Neural cell (in vitro differentiated cells): ENCODE results near the gene SEL1L3. TPM values are rescaled to one million over a fixed set of nuclear protein-coding genes. Genes with fewer than 3 reads are reported as not detected.

Source experiments
- H2AFZ ChIP-seq: fragments of 200-600, 300-800 bp; sonication (generic), shearing (Covaris generic); 2 replicates; pipeline ENCODE4 v1.6.0; 2014; ENCODE audit warnings: low read depth, mild to moderate bottlenecking, antibody characterized with exemption, low read length, moderate library complexity
- H3F3A ChIP-seq: fragments of 200-600 bp; shearing (Covaris generic); 2 replicates; pipeline ENCODE4 v1.6.1; 2016; ENCODE audit warnings: mild to moderate bottlenecking, moderate library complexity, mixed read lengths, antibody characterized with exemption, low read length; ENCODE audit not compliant: insufficient read depth, poor library complexity, severe bottlenecking
- H3K27ac ChIP-seq: fragments of 200-600, 300-800 bp; sonication (generic), shearing (Covaris generic); 2 replicates; pipeline ENCODE4 v1.5.1; 2014; ENCODE audit warnings: mild to moderate bottlenecking, low read length, moderate library complexity
- H3K27me3 ChIP-seq: fragments of 300-800, 200-600 bp; sonication (generic), shearing (Covaris generic); 2 replicates; pipeline ENCODE4 v1.6.0; 2014; ENCODE audit warnings: mild to moderate bottlenecking, low read depth, low read length, moderate library complexity; ENCODE audit not compliant: insufficient read depth
- H3K36me3 ChIP-seq: fragments of 300-800, 200-600 bp; sonication (generic), shearing (Covaris generic); 2 replicates; pipeline ENCODE4 v1.5.1; 2014; ENCODE audit warnings: mild to moderate bottlenecking, antibody characterized with exemption, low read length, moderate library complexity; ENCODE audit not compliant: insufficient read depth
- H3K4me2 ChIP-seq: fragments of 300-800, 200-600 bp; sonication (generic), shearing (Covaris generic); 2 replicates; pipeline ENCODE4 v1.6.0; 2014; ENCODE audit warnings: mild to moderate bottlenecking, low read length
- H3K4me3 ChIP-seq: fragments of 300-800, 200-600 bp; sonication (generic), shearing (Covaris generic); 2 replicates; pipeline ENCODE4 v1.5.1; 2014; ENCODE audit warnings: mild to moderate bottlenecking, low read length, moderate library complexity
- H3K79me2 ChIP-seq: fragments of 200-600 bp; shearing (Covaris generic); replicated peaks from 2 replicates; pipeline ENCODE4 v1.6.0; 2014; ENCODE audit warnings: mild to moderate bottlenecking, low read length, moderate library complexity; ENCODE audit not compliant: insufficient read depth
- H3K9ac ChIP-seq: fragments of 300-800, 200-600 bp; sonication (generic), shearing (Covaris generic); 2 replicates; pipeline ENCODE4 v1.6.1; 2016; ENCODE audit warnings: mild to moderate bottlenecking, low read length, mixed read lengths
- H3K9me2 ChIP-seq: fragments of 200-600 bp; shearing (Covaris generic); 2 replicates; pipeline ENCODE4 v1.6.1; 2016; ENCODE audit warnings: mild to moderate bottlenecking, low read length, mixed read lengths; ENCODE audit not compliant: insufficient read depth
- H3K9me3 ChIP-seq: fragments of 200-600, 300-800 bp; sonication (generic), shearing (Covaris generic); 2 replicates; pipeline ENCODE4 v1.6.1; 2016; ENCODE audit warnings: mild to moderate bottlenecking, mixed run types, low read length, moderate library complexity, mixed read lengths
- H4K20me1 ChIP-seq: fragments of 200-600 bp; shearing (Covaris generic); 2 replicates; pipeline ENCODE4 v1.6.1; 2016; ENCODE audit warnings: mild to moderate bottlenecking, mixed run types; ENCODE audit not compliant: insufficient read depth
- EP300 ChIP-seq: fragments of 450-650 bp; conservative IDR thresholded peaks from 2 replicates; pipeline ENCODE4 v1.6.1; 2014; ENCODE audit warnings: antibody characterized with exemption, mild to moderate bottlenecking, moderate library complexity; ENCODE audit not compliant: poor library complexity, severe bottlenecking
- EZH2 ChIP-seq: fragments of 200-600, 300-800 bp; shearing (Covaris generic), sonication (generic); IDR thresholded peaks from 2 replicates; pipeline ENCODE4 v1.6.1; 2014; ENCODE audit warnings: antibody characterized with exemption, low read length, borderline replicate concordance, mild to moderate bottlenecking; ENCODE audit not compliant: insufficient read depth, poor library complexity, severe bottlenecking
- MXI1 ChIP-seq: fragments of 450-650 bp; conservative IDR thresholded peaks from 2 replicates; pipeline ENCODE4 v1.6.1; 2014; ENCODE audit warnings: antibody characterized with exemption, mild to moderate bottlenecking; ENCODE audit not compliant: poor library complexity, severe bottlenecking
- POLR2AphosphoS5 ChIP-seq: IDR thresholded peaks from 2 replicates; pipeline ENCODE4 v1.6.1; 2012
- RAD21 ChIP-seq: fragments of 450-650 bp; conservative IDR thresholded peaks from 2 replicates; pipeline ENCODE4 v1.6.1; 2014; ENCODE audit warnings: antibody characterized with exemption, mild to moderate bottlenecking, moderate library complexity
- SMC3 ChIP-seq: fragments of 450-650 bp; conservative IDR thresholded peaks from 2 replicates; pipeline ENCODE4 v1.6.1; 2014; ENCODE audit warnings: antibody characterized with exemption, mild to moderate bottlenecking, moderate library complexity; ENCODE audit not compliant: poor library complexity
- TAF1 ChIP-seq: IDR thresholded peaks from 2 replicates; pipeline ENCODE4 v1.6.1; 2012; ENCODE audit warnings: low read depth
- polyA plus RNA-seq: library from polyadenylated mRNA; depleted of rRNA; stranded (reverse); fragments of >200 nt; gene quantifications from 2 replicates; pipeline ENCODE4 v1.2.3, GENCODE V29; 2014
- TF ChIP-seq, protein P1 (sequence below): IDR thresholded peaks from 2 replicates; pipeline ENCODE4 v1.6.1; 2012; ENCODE audit warnings: borderline replicate concordance
- TF ChIP-seq, protein P2 (sequence below): fragments of 450-650 bp; IDR thresholded peaks from 2 replicates; pipeline ENCODE4 v1.5.1; 2014; ENCODE audit warnings: antibody characterized with exemption, mild to moderate bottlenecking, moderate library complexity; ENCODE audit not compliant: poor library complexity, severe bottlenecking

SEL1L3 gene
- polyA plus RNA-seq, 1 donor from 2014 or later: 2.0 TPM

GRCh38 chr4:25872851-25873631 is 10.3 kb upstream of the SEL1L3 start:
- H4K20me1 ChIP-seq: no peaks in the 10 kb centered on the region
- H3K36me3 ChIP-seq: no peaks in the 10 kb centered on the region
- H3K9me2 ChIP-seq: no peaks in the 10 kb centered on the region
- no peaks in the 10 kb centered on the region for H3K27me3 ChIP-seq
- no peaks in the 10 kb centered on the region for H3F3A ChIP-seq
- H3K9me3 ChIP-seq: no peaks in the 10 kb centered on the region
- H3K4me2 ChIP-seq: no peak overlapping the region
- TF ChIP-seq, protein P1, sequence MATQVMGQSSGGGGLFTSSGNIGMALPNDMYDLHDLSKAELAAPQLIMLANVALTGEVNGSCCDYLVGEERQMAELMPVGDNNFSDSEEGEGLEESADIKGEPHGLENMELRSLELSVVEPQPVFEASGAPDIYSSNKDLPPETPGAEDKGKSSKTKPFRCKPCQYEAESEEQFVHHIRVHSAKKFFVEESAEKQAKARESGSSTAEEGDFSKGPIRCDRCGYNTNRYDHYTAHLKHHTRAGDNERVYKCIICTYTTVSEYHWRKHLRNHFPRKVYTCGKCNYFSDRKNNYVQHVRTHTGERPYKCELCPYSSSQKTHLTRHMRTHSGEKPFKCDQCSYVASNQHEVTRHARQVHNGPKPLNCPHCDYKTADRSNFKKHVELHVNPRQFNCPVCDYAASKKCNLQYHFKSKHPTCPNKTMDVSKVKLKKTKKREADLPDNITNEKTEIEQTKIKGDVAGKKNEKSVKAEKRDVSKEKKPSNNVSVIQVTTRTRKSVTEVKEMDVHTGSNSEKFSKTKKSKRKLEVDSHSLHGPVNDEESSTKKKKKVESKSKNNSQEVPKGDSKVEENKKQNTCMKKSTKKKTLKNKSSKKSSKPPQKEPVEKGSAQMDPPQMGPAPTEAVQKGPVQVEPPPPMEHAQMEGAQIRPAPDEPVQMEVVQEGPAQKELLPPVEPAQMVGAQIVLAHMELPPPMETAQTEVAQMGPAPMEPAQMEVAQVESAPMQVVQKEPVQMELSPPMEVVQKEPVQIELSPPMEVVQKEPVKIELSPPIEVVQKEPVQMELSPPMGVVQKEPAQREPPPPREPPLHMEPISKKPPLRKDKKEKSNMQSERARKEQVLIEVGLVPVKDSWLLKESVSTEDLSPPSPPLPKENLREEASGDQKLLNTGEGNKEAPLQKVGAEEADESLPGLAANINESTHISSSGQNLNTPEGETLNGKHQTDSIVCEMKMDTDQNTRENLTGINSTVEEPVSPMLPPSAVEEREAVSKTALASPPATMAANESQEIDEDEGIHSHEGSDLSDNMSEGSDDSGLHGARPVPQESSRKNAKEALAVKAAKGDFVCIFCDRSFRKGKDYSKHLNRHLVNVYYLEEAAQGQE: no peak
- TF ChIP-seq TAF1: no peak
- TF ChIP-seq, protein P2, sequence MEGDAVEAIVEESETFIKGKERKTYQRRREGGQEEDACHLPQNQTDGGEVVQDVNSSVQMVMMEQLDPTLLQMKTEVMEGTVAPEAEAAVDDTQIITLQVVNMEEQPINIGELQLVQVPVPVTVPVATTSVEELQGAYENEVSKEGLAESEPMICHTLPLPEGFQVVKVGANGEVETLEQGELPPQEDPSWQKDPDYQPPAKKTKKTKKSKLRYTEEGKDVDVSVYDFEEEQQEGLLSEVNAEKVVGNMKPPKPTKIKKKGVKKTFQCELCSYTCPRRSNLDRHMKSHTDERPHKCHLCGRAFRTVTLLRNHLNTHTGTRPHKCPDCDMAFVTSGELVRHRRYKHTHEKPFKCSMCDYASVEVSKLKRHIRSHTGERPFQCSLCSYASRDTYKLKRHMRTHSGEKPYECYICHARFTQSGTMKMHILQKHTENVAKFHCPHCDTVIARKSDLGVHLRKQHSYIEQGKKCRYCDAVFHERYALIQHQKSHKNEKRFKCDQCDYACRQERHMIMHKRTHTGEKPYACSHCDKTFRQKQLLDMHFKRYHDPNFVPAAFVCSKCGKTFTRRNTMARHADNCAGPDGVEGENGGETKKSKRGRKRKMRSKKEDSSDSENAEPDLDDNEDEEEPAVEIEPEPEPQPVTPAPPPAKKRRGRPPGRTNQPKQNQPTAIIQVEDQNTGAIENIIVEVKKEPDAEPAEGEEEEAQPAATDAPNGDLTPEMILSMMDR: no peak
- TF ChIP-seq EP300: no peak
- no peak for TF ChIP-seq MXI1
- no peak for TF ChIP-seq SMC3
- TF ChIP-seq EZH2: no peak
- no peak for TF ChIP-seq POLR2AphosphoS5
- TF ChIP-seq RAD21: no peak
- H3K9ac ChIP-seq: no peak overlapping the region
- H3K27ac ChIP-seq: no peak overlapping the region
- no peaks in the 10 kb centered on the region for H3K79me2 ChIP-seq
- no peak overlapping the region for H2AFZ ChIP-seq
- no peak overlapping the region for H3K4me3 ChIP-seq

- H3K27ac ChIP-seq: no peak overlapping the region
- H4K20me1 ChIP-seq: no peaks in the 10 kb centered on the region
- no peak overlapping the region for H3K4me3 ChIP-seq
- no peak overlapping the region for H3K4me2 ChIP-seq
- no peaks in the 10 kb centered on the region for H3K9me3 ChIP-seq
- no peaks in the 10 kb centered on the region for H3K36me3 ChIP-seq
- no peaks in the 10 kb centered on the region for H3K27me3 ChIP-seq
- H3K79me2 ChIP-seq: no peaks in the 10 kb centered on the region
- no peak overlapping the region for H2AFZ ChIP-seq
- H3K9ac ChIP-seq: no peak overlapping the region
- TF ChIP-seq, protein P1: no peak
- TF ChIP-seq MXI1: no peak
- TF ChIP-seq SMC3: no peak
- TF ChIP-seq EP300: no peak
- no peak for TF ChIP-seq EZH2
- TF ChIP-seq POLR2AphosphoS5: no peak
- TF ChIP-seq, protein P2: no peak
- no peak for TF ChIP-seq RAD21
- no peak for TF ChIP-seq TAF1
- H3F3A ChIP-seq: no peaks in the 10 kb centered on the region
- H3K9me2 ChIP-seq: no peaks in the 10 kb centered on the region
These were observed 7.3 kb upstream of the SEL1L3 start for GRCh38 chr4:25870081-25870480.
